ENCODE data around the gene NYNRIN. TPM values are rescaled to one million over a fixed set of nuclear protein-coding genes. Genes with fewer than 3 reads are reported as not detected.
"Not testable (repeated sequence)": the region's sequence is repeated elsewhere in the genome, so short reads cannot be mapped to it uniquely, and the experiment has no call there.

NYNRIN gene
- total RNA-seq, 1 experiment from 2014 or later: 0.31 TPM

GRCh38 chr14:24387009-24387345 is 11.8 kb upstream of the NYNRIN start:
- no peaks in the 10 kb centered on the region for H3K27me3 ChIP-seq (ENCODE audit: control insufficient read depth, insufficient read depth, low read length)
- BruUV-seq (replicated peaks): no TSS peak
- in situ Hi-C loops (cut with HindIII; ENCODE audit: low pct_unique_long_range_greater_than_20kb, low sequenced_read_pairs): no loop called here
- H3K4me3 ChIP-seq (ENCODE audit: low read depth in 2 of 2, low read length in 2 of 2): no peak overlapping the region
- DNase-seq (ENCODE audit: low read depth, low spot score) (no peak), ATAC-seq (no peak)
- ChIA-PET POLR2A (no interaction called here), CTCF (interaction anchor here (0.6 kb wide), 1 partner anchor 55 kb away, joined by 3 read pairs; no protein-coding TSS in a partner anchor)
- no peak overlapping the region for H3K27ac ChIP-seq (ENCODE audit: low read length)
- TF ChIP-seq POLR2AphosphoS5 (IDR thresholded peaks at IDR 0.05; ENCODE audit: low read depth, low read length) (no peak), CTCF (IDR thresholded peaks at IDR 0.05) (no peak), SIN3A (IDR thresholded peaks at IDR 0.05; ENCODE audit: borderline replicate concordance, insufficient read depth, low read depth, low read length) (no peak), TCF7L2 (IDR thresholded peaks at IDR 0.05; ENCODE audit: low read depth, low read length) (no peak)
- TF ChIP-seq, protein P1, sequence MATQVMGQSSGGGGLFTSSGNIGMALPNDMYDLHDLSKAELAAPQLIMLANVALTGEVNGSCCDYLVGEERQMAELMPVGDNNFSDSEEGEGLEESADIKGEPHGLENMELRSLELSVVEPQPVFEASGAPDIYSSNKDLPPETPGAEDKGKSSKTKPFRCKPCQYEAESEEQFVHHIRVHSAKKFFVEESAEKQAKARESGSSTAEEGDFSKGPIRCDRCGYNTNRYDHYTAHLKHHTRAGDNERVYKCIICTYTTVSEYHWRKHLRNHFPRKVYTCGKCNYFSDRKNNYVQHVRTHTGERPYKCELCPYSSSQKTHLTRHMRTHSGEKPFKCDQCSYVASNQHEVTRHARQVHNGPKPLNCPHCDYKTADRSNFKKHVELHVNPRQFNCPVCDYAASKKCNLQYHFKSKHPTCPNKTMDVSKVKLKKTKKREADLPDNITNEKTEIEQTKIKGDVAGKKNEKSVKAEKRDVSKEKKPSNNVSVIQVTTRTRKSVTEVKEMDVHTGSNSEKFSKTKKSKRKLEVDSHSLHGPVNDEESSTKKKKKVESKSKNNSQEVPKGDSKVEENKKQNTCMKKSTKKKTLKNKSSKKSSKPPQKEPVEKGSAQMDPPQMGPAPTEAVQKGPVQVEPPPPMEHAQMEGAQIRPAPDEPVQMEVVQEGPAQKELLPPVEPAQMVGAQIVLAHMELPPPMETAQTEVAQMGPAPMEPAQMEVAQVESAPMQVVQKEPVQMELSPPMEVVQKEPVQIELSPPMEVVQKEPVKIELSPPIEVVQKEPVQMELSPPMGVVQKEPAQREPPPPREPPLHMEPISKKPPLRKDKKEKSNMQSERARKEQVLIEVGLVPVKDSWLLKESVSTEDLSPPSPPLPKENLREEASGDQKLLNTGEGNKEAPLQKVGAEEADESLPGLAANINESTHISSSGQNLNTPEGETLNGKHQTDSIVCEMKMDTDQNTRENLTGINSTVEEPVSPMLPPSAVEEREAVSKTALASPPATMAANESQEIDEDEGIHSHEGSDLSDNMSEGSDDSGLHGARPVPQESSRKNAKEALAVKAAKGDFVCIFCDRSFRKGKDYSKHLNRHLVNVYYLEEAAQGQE (IDR thresholded peaks at IDR 0.05; ENCODE audit: insufficient read depth in 1 of 2, low read depth in 2 of 2, low read length in 1 of 2): no peak
- intact Hi-C loops (cut with micrococcal nuclease; ENCODE audit: unreplicated experiment): no loop called here
- no peaks in the 10 kb centered on the region for H3K4me1 ChIP-seq (ENCODE audit: control insufficient read depth, insufficient read depth, low read length)
- no peaks in the 10 kb centered on the region for H3K36me3 ChIP-seq (ENCODE audit: control insufficient read depth, insufficient read depth, low read length)
- H3K9me3 ChIP-seq (ENCODE audit: control insufficient read depth, insufficient read depth, low read depth, low read length): no peaks in the 10 kb centered on the region

- CTCF ChIA-PET: interaction anchor here (0.6 kb wide), 1 partner anchor 55 kb away, joined by 3 read pairs; no protein-coding TSS in a partner anchor
- POLR2A ChIA-PET; BruUV-seq (replicated peaks); intact Hi-C loops (cut with micrococcal nuclease; ENCODE audit: unreplicated experiment); H3K4me3 ChIP-seq (ENCODE audit: low read depth in 2 of 2, low read length in 2 of 2); H3K27me3 ChIP-seq (ENCODE audit: control insufficient read depth, insufficient read depth, low read length); ATAC-seq; in situ Hi-C loops (cut with HindIII; ENCODE audit: low pct_unique_long_range_greater_than_20kb, low sequenced_read_pairs); H3K36me3 ChIP-seq (ENCODE audit: control insufficient read depth, insufficient read depth, low read length); H3K4me1 ChIP-seq (ENCODE audit: control insufficient read depth, insufficient read depth, low read length); DNase-seq (ENCODE audit: low read depth, low spot score); H3K27ac ChIP-seq (ENCODE audit: low read length); H3K9me3 ChIP-seq (ENCODE audit: control insufficient read depth, insufficient read depth, low read depth, low read length): not testable (repeated sequence)
Measured at GRCh38 chr14:24387579-24387978, 11.2 kb upstream of the NYNRIN start.

DNA sequence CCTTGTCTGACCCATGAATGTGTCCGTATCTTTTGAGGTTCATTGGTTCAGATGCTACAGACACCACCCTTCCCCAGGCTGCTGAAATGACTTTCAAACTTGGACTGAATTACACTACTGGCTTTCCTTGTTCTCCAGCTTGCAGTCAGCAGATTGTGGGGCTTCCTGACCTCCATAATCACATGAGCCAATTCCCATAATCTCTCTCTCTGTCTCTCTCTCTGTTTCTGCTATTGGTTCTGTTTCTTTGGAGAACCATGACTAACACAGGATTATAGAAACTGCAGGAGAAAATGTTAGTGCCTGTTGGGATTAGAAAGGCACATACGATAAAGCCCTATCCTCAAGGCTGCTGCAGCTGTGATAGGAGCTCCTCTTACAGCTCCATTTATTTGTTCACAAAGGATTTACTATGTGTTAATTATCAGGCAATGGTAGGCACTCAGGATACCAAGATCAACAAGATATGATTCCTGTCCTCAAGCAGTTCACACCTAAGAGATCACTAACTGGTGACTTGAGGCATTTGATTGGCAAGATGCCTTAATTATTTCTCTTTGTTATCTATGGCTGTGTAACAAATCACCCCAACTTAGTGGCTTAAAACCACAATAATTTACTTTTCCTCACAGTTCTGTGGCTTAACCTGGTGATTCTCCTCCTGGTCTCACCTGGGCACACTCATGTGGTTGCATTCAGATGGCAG is 10.2 kb upstream of the NYNRIN start:
- BruUV-seq (replicated peaks): no TSS peak
- intact Hi-C loops (cut with micrococcal nuclease; ENCODE audit: unreplicated experiment): no loop called here
- no peak for ATAC-seq

More for the DNA sequence above, 10.2 kb upstream of the NYNRIN start:
- Histone ChIP-seq H3K36me3 (ENCODE audit: control insufficient read depth, insufficient read depth, low read length) (no peaks in the 10 kb centered on the region), H3K4me1 (ENCODE audit: control insufficient read depth, insufficient read depth, low read length) (no peaks in the 10 kb centered on the region), H3K9me3 (ENCODE audit: control insufficient read depth, insufficient read depth, low read depth, low read length) (no peaks in the 10 kb centered on the region), H3K27me3 (ENCODE audit: control insufficient read depth, insufficient read depth, low read length) (peaks cover 2% of the 10 kb centered on the region; the same call in 1 of the 2 replicates), H3K27ac (ENCODE audit: low read length) (no peak overlapping the region), H3K4me3 (ENCODE audit: low read depth in 2 of 2, low read length in 2 of 2) (no peak overlapping the region)
- ChIA-PET CTCF (interaction anchor here (0.5 kb wide), 1 partner anchor 47 kb away, joined by 5 read pairs; no protein-coding TSS in a partner anchor), POLR2A (no interaction called here)
- TF ChIP-seq POLR2AphosphoS5 (IDR thresholded peaks at IDR 0.05; ENCODE audit: low read depth, low read length) (no peak), SIN3A (IDR thresholded peaks at IDR 0.05; ENCODE audit: borderline replicate concordance, insufficient read depth, low read depth, low read length) (no peak), CTCF (IDR thresholded peaks at IDR 0.05) (no peak), TCF7L2 (IDR thresholded peaks at IDR 0.05; ENCODE audit: low read depth, low read length) (no peak)
- TF ChIP-seq, protein P1 (IDR thresholded peaks at IDR 0.05; ENCODE audit: insufficient read depth in 1 of 2, low read depth in 2 of 2, low read length in 1 of 2): no peak
- in situ Hi-C loops (cut with HindIII; ENCODE audit: low pct_unique_long_range_greater_than_20kb, low sequenced_read_pairs): no loop called here
- DNase-seq (ENCODE audit: low read depth, low spot score): no peak
